Erythroblast (primary cell): ENCODE measurements around the gene CYP39A1.

Experiments used
- DNase-seq, 2 experiments: peaks; one replicate each; lab custom pipeline; 2025; lab: John Stamatoyannopoulos, UW
- GATA1 ChIP-seq: IDR thresholded peaks from 2 replicates; pipeline ENCODE4 v1.6.1; 2011; ENCODE audit warnings: low read depth, mild to moderate bottlenecking, control low read depth, low read length, moderate library complexity
- POLR2A ChIP-seq: IDR thresholded peaks from 2 replicates; pipeline ENCODE4 v1.6.1; 2011; ENCODE audit warnings: mild to moderate bottlenecking, low read length

CYP39A1 gene

DNA sequence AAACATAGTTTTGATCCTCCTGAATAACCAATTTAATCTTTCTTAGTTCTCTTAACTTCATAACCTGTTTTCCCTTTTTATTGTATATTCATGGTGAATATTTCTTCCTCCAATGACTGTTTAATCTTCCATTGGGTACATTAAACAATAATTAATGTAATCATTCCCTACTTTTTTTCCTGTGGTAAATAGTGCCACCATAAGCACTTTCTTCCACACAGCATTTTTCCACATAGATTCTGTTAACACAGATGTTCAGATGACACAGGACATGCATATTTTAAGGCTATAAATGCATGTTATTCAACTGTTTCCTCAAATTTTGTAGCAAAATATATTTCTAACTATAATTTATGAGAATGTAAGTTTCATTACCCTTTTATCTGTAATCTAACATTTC is 61.9 kb downstream of the CYP39A1 start:
- TF ChIP-seq POLR2A (no peak), GATA1 (no peak)
- DNase-seq, result no peak

- TF ChIP-seq POLR2A, result no peak
- TF ChIP-seq GATA1, result no peak
- no peak for DNase-seq
Measured at GRCh38 chr6:46586906-46587305, 65.7 kb downstream of the CYP39A1 start.

DNA sequence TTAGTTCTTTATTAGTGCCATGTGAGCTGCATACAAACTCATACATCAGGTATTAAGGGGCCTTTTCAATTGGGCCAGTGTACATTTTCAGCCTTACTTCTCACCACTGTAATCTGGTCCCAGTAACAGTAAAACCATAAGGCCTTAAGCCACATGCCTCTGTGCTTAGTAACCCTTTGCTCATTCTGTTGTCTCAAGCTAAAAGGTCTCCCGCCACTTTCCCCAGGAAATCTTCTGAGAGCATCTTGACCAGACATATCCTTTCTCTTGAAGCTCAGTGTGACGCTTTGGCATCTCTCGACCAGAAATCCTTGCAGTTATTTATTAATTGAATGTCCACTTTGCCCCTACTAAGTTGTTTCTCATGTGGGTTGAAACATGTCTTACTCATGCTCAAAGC is 68.0 kb downstream of the CYP39A1 start:
- TF ChIP-seq POLR2A, result no peak
- TF ChIP-seq GATA1, result no peak
- no peak for DNase-seq

- TF ChIP-seq GATA1 (no peak), POLR2A (no peak)
- no peak for DNase-seq
Measured at GRCh38 chr6:46583721-46584120, 68.9 kb downstream of the CYP39A1 start.

DNA sequence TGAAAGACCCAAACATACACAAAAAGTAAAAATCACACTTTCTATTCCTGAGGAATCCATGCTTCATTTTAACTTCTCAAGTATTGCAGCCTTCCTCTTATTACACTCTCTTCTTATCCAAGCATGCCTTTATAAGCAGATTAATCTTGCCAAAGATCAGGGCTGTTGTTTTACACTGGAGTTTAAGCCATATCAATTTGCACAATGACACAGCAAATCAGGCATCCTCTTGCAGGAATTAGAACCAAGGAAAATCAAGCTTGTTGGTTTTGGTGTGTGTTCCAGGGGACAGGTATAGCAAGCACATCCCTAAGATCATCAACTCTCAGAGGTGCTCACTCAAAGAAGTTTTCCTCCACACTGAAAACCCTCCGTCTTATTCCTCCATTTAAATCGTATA is 69.5 kb downstream of the CYP39A1 start:
- TF ChIP-seq POLR2A (no peak), GATA1 (no peak)
- no peak for DNase-seq

DNA sequence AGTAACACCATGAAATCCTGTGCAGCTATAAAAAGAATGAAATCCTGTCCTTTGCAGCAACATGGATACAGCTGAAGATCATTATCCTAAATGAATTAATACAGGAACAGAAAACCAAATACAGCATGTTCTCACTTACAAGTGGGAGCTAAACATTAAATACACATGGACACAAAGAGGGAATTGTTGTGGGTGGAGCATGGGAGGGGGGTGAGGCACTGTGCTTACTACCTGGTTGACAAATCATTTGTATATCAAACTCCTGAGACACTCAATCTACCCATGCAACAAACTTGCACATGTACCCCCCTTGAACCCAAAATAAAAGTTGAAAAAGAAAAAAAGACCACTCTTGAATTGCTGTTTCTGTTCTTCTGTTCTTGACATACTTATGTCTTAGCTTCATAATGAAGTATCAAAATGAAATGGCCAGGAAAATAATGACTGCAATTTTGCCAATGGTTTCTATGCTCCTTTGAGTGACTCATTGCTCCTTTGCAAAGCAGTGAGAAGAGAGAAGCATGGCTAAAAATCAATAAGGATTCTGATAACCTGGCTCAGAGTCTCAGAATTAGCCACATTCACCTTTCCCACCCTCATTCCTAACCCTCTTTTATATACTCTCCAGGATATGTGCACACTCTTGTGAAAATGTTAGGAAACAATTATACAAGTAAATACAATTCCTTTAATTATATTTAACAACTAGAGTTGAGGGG is 71.0 kb downstream of the CYP39A1 start:
- TF ChIP-seq POLR2A, result no peak
- TF ChIP-seq GATA1, result no peak
- DNase-seq, result no peak

DNA sequence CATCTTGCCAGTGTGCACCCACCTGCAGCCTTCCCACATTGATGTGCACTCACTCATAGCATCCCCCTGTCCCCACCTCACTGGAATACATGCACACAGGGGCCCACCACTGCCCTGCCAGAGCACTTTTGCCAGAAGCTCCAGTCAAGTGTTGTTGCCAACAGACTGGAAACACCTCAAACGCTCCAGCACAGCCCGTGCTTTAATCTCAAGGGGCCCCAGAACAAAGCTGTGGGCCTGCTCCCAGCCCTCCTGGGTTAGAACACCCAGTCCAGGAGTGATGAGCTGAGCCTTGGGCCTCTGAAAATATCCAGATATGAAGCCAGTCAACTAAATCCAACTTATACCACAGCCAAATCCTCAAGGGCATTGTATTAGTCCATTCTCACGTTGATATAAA is 77.1 kb downstream of the CYP39A1 start:
- TF ChIP-seq POLR2A (no peak), GATA1 (no peak)
- no peak for DNase-seq

DNA sequence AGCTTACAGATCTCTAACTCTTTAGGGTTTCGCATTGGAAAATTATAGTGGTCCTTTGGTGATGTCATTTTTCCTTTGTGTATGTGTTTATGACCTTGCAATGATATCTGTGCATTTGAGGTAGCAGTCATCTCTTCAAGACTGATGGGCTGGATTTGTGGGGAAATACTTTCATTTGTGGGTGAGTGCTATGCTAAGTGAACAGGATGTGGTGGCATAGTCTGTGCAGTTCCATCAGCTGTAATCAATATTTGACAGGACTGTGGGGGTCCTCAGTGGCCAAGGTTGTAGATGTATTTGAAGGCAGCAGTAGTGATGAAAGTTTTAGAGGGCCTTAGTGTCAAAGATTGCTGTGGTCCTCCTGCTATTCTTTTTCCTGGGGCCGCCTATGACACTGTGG is 79.5 kb downstream of the CYP39A1 start:
- TF ChIP-seq GATA1 (no peak), POLR2A (no peak)
- no peak for DNase-seq

GRCh38 chr6:46565531-46565930 is 87.1 kb downstream of the CYP39A1 start:
- TF ChIP-seq GATA1 (no peak), POLR2A (no peak)
- no peak for DNase-seq

DNA sequence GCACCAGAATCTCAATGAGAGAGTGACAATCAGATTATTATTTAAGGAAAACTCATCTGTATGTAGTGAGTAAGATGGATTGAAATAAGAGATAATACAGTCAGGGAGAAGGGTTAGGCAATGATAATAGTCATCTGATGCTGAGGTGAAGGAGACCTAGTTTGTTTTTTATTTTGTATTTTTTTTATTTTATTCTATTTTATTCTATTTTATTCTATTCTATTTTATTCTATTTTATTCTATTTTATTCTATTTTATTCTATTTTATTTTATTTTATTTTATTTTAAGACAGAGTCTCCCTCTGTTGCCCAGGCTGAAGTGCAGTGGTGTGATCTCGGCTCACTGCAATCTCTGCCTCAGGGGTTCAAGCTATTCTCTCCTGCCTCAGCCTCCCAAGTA is 88.7 kb downstream of the CYP39A1 start:
- no peak for TF ChIP-seq GATA1
- no peak for DNase-seq

DNA sequence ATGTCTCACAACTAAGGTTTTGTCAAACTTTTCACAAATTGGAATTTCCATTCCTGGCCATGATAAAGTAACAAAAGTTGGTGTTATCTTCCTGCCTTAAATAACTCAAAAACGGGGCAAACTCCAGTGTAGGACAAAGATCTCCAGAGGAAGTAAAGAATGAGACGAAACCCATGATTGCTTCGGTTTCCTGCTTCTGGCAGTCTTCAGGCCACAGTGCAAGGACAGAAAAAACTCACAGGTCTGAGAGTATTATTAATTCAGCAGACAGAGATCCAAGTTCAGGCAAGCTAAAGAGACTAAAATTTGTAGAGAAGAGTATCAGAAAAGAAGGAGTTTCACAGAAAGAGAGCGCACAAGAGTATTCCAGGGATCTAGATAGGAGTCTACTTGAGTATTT is 96.6 kb downstream of the CYP39A1 start:
- DNase-seq, result no peak
- no peak for TF ChIP-seq GATA1
- no peak for TF ChIP-seq POLR2A

- TF ChIP-seq POLR2A (no peak), GATA1 (no peak)
- no peak for DNase-seq
Measured at GRCh38 chr6:46555129-46555528, 97.5 kb downstream of the CYP39A1 start.

DNA sequence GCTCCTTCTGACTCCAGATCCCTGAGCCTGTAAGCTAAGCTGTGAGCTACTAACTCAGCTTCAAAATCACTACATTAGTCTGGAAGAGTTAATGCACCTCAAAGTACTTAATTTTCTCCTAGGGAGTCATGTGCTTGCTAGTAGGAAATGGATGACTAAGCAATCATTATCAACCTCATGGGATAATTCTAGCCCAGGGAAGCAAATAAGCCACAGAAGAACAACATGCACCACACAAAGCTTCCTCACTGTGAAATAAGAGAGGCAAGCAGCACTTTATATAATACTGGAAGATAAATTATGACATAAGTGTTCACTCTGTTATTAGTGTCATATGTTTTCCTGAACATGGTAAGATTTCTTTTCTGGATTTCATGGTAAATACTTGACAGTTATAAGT is 103.5 kb downstream of the CYP39A1 start:
- TF ChIP-seq GATA1, result no peak
- no peak for TF ChIP-seq POLR2A
- DNase-seq, result no peak

GRCh38 chr6:46541556-46541955 is 111.1 kb downstream of the CYP39A1 start:
- TF ChIP-seq POLR2A (no peak), GATA1 (no peak)
- no peak for DNase-seq

DNA sequence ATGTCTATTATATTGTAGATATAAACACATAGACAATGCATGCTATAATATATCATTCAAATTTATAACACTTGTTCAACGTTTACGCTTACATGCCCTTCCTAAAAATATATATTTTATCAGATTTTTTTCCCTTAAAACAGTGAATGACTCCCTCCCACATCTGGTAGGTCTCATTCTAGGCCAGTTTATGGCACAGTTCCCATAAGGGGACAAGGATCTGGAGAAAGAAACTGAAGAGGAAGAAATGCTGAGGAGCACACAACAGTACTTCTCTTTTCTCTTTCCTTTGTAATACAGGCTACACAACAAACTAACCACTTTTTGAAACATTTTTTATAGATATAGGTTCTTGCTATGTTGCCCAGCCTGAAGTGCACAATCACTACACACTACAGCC is 112.8 kb downstream of the CYP39A1 start:
- TF ChIP-seq GATA1, result no peak
- TF ChIP-seq POLR2A, result no peak
- DNase-seq, result no peak
